Nephron (organoid): ENCODE measurements around the gene CMYA5.
"Not testable (repeated sequence)": the region's sequence is repeated elsewhere in the genome, so short reads cannot be mapped to it uniquely, and the experiment has no call there.

ENCODE experiments used
- H3K27ac Mint-ChIP-seq, 3 experiments: 2 replicates each; pipeline ENCODE4 v1.8.0; 2020; ENCODE audit warnings: mixed read lengths in 3 of 3, mild to moderate bottlenecking in 2 of 3, moderate library complexity in 1 of 3
- H3K27me3 Mint-ChIP-seq: 2 replicates; pipeline ENCODE4 v1.8.0; 2021; ENCODE audit warnings: low read depth, mild to moderate bottlenecking, moderate library complexity, mixed read lengths
- H3K36me3 Mint-ChIP-seq: 2 replicates; pipeline ENCODE4 v1.8.0; 2020; ENCODE audit warnings: low read depth, mixed read lengths
- H3K4me1 Mint-ChIP-seq: 2 replicates; pipeline ENCODE4 v1.8.0; 2020; ENCODE audit warnings: mixed read lengths
- H3K4me3 Mint-ChIP-seq, 3 experiments: 2 replicates each; pipeline ENCODE4 v1.8.0; 2020; ENCODE audit warnings: mild to moderate bottlenecking in 3 of 3, mixed read lengths in 3 of 3, moderate library complexity in 2 of 3
- H3K9me3 Mint-ChIP-seq: 2 replicates; pipeline ENCODE4 v1.8.0; 2020; ENCODE audit warnings: mixed read lengths
- CTCF ChIP-seq, 3 experiments: fragments of 200-600 bp; sonication (generic); IDR thresholded peaks; one replicate each; pipeline ENCODE4 v1.5.0; 2021; ENCODE audit warnings: antibody characterized with exemption in 3 of 3; ENCODE audit not compliant: unreplicated experiment in 3 of 3

CMYA5 gene

GRCh38 chr5:79663212-79663611, 26.4 kb upstream of the CMYA5 start:
- H3K36me3 Mint-ChIP-seq = peaks cover 48% of the 10 kb centered on the region
- no peaks in the 10 kb centered on the region for H3K27me3 Mint-ChIP-seq
- no peak overlapping the region for H3K27ac Mint-ChIP-seq
- peaks cover 21% of the 10 kb centered on the region for H3K9me3 Mint-ChIP-seq
- TF ChIP-seq CTCF (IDR thresholded peaks at IDR 0.05; ENCODE audit: unreplicated experiment in 3 of 3) = no peak
- no peaks in the 10 kb centered on the region for H3K4me1 Mint-ChIP-seq
- H3K4me3 Mint-ChIP-seq = no peak overlapping the region

GRCh38 chr5:79666758-79667157, 22.9 kb upstream of the CMYA5 start:
- Mint-ChIP-seq H3K36me3 (peaks cover 51% of the 10 kb centered on the region), H3K4me3 (no peak overlapping the region)

GRCh38 chr5:79672392-79672791, 17.2 kb upstream of the CMYA5 start:
- Mint-ChIP-seq H3K9me3 (no peaks in the 10 kb centered on the region), H3K27ac (no peak overlapping the region), H3K36me3 (peaks cover 58% of the 10 kb centered on the region), H3K27me3 (no peaks in the 10 kb centered on the region), H3K4me3 (no peak overlapping the region), H3K4me1 (no peaks in the 10 kb centered on the region)
- TF ChIP-seq CTCF (IDR thresholded peaks at IDR 0.05; ENCODE audit: unreplicated experiment in 3 of 3) = no peak

More at GRCh38 chr5:79666758-79667157, 22.9 kb upstream of the CMYA5 start:
- no peaks in the 10 kb centered on the region for H3K27me3 Mint-ChIP-seq
- H3K9me3 Mint-ChIP-seq = peaks cover 15% of the 10 kb centered on the region
- TF ChIP-seq CTCF (IDR thresholded peaks at IDR 0.05; ENCODE audit: unreplicated experiment in 3 of 3) = no peak
- no peak overlapping the region for H3K27ac Mint-ChIP-seq
- H3K4me1 Mint-ChIP-seq = no peaks in the 10 kb centered on the region

- not testable (repeated sequence) for H3K27me3 Mint-ChIP-seq, H3K4me3 Mint-ChIP-seq, H3K4me1 Mint-ChIP-seq, H3K9me3 Mint-ChIP-seq, H3K27ac Mint-ChIP-seq
- peaks cover 51% of the 10 kb centered on the region for H3K36me3 Mint-ChIP-seq
Measured at GRCh38 chr5:79676354-79676753, 13.3 kb upstream of the CMYA5 start.

- H3K9me3 Mint-ChIP-seq, H3K4me1 Mint-ChIP-seq: not testable (repeated sequence)
Measured at GRCh38 chr5:79682102-79682501, 7.5 kb upstream of the CMYA5 start.

GRCh38 chr5:79684782-79685181, 4.9 kb upstream of the CMYA5 start:
- Mint-ChIP-seq H3K9me3 (no peaks in the 10 kb centered on the region), H3K36me3 (peaks cover 57% of the 10 kb centered on the region), H3K4me1 (peaks cover 6% of the 10 kb centered on the region), H3K27ac (no peak overlapping the region), H3K4me3 (no peak overlapping the region), H3K27me3 (no peaks in the 10 kb centered on the region)
- no peak for TF ChIP-seq CTCF (IDR thresholded peaks at IDR 0.05; ENCODE audit: unreplicated experiment in 3 of 3)

More at GRCh38 chr5:79682102-79682501, 7.5 kb upstream of the CMYA5 start:
- H3K27me3 Mint-ChIP-seq, H3K4me3 Mint-ChIP-seq, H3K27ac Mint-ChIP-seq: not testable (repeated sequence)
- peaks cover 48% of the 10 kb centered on the region for H3K36me3 Mint-ChIP-seq

- H3K27me3 Mint-ChIP-seq = no peaks in the 10 kb centered on the region
- no peaks in the 10 kb centered on the region for H3K9me3 Mint-ChIP-seq
- peaks cover 12% of the 10 kb centered on the region for H3K4me1 Mint-ChIP-seq
- peaks cover 52% of the 10 kb centered on the region for H3K36me3 Mint-ChIP-seq
- no peak overlapping the region for H3K4me3 Mint-ChIP-seq
- TF ChIP-seq CTCF (IDR thresholded peaks at IDR 0.05; ENCODE audit: unreplicated experiment in 3 of 3) = no peak
- H3K27ac Mint-ChIP-seq = no peak overlapping the region
Measured at GRCh38 chr5:79685627-79686026, 4.0 kb upstream of the CMYA5 start.
